Stimulated activated naive CD8-positive, alpha-beta T cell treated with anti-CD3 and anti-CD28 coated beads, Interleukin-15, amount 100 ng/mL, for 72 hours (primary cell): ENCODE results near the gene KRTAP12-2.
"Not testable (repeated sequence)": the region's sequence is repeated elsewhere in the genome, so short reads cannot be mapped to it uniquely, and the experiment has no call there.

Experiments used
- ATAC-seq: fragments of 150-1000 bp; cut with Tn5 transposase; 2 replicates; pipeline ENCODE4 v1.10.0; 2021; ENCODE audit warnings: mild to moderate bottlenecking, moderate library complexity
- DNase-seq, 2 donors: peaks; one replicate each; pipeline ENCODE4 v3.0.0; 2021 to 2022
- H3K27ac Mint-ChIP-seq, 2 donors: one replicate each; pipeline ENCODE4 v1.8.0; 2022; ENCODE audit warnings: mild to moderate bottlenecking in 2 of 2, mixed read lengths in 2 of 2, moderate library complexity in 2 of 2
- H3K27me3 Mint-ChIP-seq: one replicate; pipeline ENCODE4 v1.8.0; 2022; ENCODE audit warnings: mixed read lengths
- H3K4me1 Mint-ChIP-seq: one replicate; pipeline ENCODE4 v1.8.0; 2022; ENCODE audit warnings: mild to moderate bottlenecking, mixed read lengths
- H3K4me3 Mint-ChIP-seq, 2 donors: one replicate each; pipeline ENCODE4 v1.8.0; 2022; ENCODE audit warnings: mild to moderate bottlenecking in 2 of 2, mixed read lengths in 2 of 2, moderate library complexity in 1 of 2
- H3K9me3 Mint-ChIP-seq, 2 donors: one replicate each; pipeline ENCODE4 v1.8.0; 2022; ENCODE audit warnings: mixed read lengths in 2 of 2

Gene KRTAP12-2

DNA sequence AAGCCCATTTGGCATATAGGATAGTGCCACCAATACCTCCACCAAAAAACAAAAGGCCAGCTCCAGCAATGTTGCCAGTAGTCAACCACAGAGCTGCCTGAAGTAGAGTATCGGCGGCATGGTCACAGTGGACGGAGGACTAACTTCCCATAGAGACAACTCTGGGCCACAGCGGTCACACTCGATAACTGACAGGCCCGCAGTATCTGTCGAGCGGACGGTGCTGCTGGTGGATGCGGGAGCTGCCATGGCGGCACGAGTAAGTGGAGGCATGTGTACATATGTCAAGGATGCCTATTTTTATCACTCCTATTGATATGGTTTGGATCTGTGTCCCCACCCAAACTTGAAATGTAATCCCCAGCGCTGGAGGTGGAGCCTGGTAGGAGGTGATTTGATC, 11.2 kb upstream of the KRTAP12-2 start:
- no peak for ATAC-seq

GRCh38 chr21:44671911-44672310, 5.2 kb upstream of the KRTAP12-2 start:
- ATAC-seq (no peak), DNase-seq (no peak)
- Mint-ChIP-seq H3K4me1 (peaks cover 8% of the 10 kb centered on the region), H3K27ac (peak overlapping the region in 1 of 2 donors; percentile 41), H3K4me3 (no peak overlapping the region), H3K9me3 (peaks cover 29 to 55% of the 10 kb centered on the region in 2 donors), H3K27me3 (no peaks in the 10 kb centered on the region)

More for the DNA sequence above, 11.2 kb upstream of the KRTAP12-2 start:
- DNase-seq: no peak
- Mint-ChIP-seq H3K4me3 (no peak overlapping the region), H3K27ac (no peak overlapping the region), H3K4me1 (no peaks in the 10 kb centered on the region), H3K9me3 (peaks cover 16 to 18% of the 10 kb centered on the region in 2 donors), H3K27me3 (no peaks in the 10 kb centered on the region)

DNA sequence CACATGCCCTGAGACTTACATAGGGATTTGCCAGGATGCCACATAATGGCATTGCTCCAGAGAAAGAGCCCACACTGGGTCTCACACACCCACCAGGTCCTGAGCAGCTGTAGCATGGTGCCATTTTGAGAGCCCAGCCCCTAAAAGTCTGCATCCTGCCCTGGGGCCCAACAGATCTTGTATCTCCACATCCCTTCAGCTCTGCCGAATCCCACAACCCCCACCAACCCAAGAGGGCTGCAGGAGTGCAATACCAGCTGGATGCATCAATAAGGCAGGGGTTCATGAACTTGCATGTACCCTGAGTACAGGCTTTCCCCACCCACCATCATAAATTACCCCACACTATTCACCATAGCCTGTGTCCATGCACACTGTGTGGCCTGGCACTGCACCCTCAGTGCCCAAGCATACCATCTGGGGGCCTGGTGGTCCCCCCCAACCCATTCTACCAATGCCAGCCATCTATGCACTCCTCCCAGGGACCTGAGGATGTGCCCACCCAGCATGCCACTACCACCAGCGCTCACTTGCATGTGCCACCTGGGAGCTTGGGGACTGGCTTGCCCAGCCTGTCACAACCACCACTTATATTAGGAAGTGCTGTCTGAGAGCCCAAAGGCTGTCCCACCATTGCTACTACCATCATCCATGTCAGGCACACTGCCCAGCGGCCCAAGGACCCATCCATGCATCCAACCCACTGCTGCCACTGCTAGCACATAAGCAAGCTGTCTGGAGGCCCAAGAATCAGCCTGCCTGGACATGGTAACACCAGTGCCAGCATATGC, 4.1 kb upstream of the KRTAP12-2 start:
- Mint-ChIP-seq H3K27ac (no peak overlapping the region), H3K4me3 (no peak overlapping the region), H3K27me3 (no peaks in the 10 kb centered on the region), H3K9me3 (peaks cover 26 to 55% of the 10 kb centered on the region in 2 donors), H3K4me1 (peaks cover 8% of the 10 kb centered on the region)
- ATAC-seq (no peak), DNase-seq (no peak)

DNA sequence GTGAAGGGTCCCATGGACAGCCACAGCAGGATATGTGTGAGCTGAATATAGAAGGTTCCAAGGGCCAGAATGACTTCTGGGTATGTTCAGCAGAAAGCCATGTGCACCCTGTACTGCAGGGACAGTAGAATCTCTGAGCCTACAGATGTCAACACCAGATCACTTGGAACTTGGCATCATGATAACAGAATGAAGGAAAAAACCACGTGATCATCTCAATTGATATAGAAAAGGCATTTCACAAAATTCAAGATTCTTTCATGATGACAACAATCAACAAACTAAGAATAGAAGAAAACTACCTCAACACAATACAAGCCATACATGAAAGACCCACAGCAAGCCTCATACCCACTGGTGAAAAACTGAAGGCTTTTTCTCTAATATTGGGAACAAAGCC, 885 bp upstream of the KRTAP12-2 start:
- H3K4me1 Mint-ChIP-seq: peaks cover 8% of the 10 kb centered on the region
- H3K4me3 Mint-ChIP-seq: no peak overlapping the region
- H3K27ac Mint-ChIP-seq: no peak overlapping the region
- peaks cover 15 to 37% of the 10 kb centered on the region in 2 donors for H3K9me3 Mint-ChIP-seq
- ATAC-seq: no peak
- no peak for DNase-seq
- H3K27me3 Mint-ChIP-seq: no peaks in the 10 kb centered on the region

DNA sequence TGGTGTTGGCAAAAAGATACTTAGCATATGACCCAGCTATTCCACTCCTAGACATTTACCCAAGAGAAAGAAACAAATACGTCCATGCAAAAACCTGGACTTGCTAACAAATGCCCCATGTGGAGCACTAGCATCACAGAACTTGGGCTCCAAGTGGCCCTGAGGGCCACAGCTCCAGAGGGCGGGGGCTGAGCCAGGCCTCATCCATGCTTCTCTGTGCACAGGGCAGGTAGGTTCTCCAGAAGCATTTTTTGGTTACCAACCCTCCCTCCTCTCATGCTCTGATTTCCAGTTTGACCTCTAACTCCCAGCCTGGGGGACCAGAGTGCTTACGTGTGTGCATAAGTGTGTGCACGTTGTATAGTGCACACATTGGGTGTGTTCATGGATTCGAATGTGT, 2.0 kb downstream of the KRTAP12-2 start:
- H3K4me3 Mint-ChIP-seq: no peak overlapping the region
- H3K27ac Mint-ChIP-seq: no peak overlapping the region
- peaks cover 11 to 29% of the 10 kb centered on the region in 2 donors for H3K9me3 Mint-ChIP-seq
- ATAC-seq: no peak
- no peaks in the 10 kb centered on the region for H3K27me3 Mint-ChIP-seq
- peaks cover 10% of the 10 kb centered on the region for H3K4me1 Mint-ChIP-seq
- no peak for DNase-seq

DNA sequence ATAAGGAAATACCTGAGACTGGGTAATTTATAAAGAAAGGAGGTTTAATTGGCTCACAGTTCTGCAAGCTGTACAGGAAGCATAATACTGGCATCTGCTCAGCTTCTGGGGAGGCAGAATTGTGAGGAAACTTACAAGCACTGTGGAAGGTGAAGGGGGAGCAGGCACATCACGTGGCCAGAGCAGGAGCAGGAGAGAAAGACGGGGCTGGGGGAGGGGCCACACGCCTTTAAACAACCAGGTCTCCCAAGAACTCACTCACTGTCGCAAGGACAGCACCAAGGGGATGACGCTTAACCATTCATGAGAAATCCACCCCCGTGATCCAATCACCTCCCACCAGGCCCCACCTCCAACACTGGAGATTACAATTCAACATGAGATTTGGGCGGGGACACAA, 5.2 kb downstream of the KRTAP12-2 start:
- peaks cover 39% of the 10 kb centered on the region for H3K4me1 Mint-ChIP-seq
- peaks cover 16 to 44% of the 10 kb centered on the region in 2 donors for H3K9me3 Mint-ChIP-seq
- H3K4me3 Mint-ChIP-seq, H3K27me3 Mint-ChIP-seq, ATAC-seq, DNase-seq: not testable (repeated sequence)
- peak overlapping the region in 1 of 2 donors; percentile 55 for H3K27ac Mint-ChIP-seq

DNA sequence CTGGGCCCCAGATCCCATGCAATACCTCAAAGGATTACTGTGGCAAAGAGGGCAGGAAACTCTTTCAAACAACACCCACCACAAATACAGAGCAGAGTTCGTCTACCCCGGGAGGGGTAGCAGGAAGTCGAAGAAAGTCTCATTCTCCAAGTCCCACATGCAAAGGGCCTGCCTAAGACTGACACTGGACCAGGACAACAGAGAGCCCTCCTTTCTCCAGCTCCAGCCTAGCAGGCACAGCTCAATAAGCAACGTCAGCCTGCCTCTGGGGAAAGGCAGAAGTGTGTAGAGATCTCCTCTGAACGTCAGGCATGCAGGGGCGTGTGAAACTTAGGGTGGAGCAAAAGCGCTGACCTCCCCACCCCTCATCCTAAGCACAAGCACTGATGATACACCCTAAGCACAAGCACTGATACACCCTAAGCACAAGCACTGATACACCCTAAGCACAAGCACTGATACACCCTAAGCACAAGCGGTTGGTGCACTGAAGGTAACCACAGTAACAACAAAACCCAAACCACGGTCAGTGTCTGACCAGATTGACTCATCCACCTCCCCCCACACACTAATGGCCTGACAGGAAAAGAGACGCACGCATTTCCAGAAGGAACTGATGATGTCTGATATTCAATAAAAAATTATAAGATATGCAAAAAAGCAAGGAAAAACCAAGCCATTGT, 7.7 kb downstream of the KRTAP12-2 start:
- peak; percentile 54 for ATAC-seq
- H3K27ac Mint-ChIP-seq: peak overlapping the region in 1 of 2 donors; percentile 72
- no peak for DNase-seq

GRCh38 chr21:44658541-44658910, 8.2 kb downstream of the KRTAP12-2 start:
- DNase-seq (no peak), ATAC-seq (no peak)
- peak overlapping the region; percentile 1 to 24 for H3K27ac Mint-ChIP-seq
- peaks cover 69% of the 10 kb centered on the region for H3K4me1 Mint-ChIP-seq
- H3K4me3 Mint-ChIP-seq: peak overlapping the region; percentile 75 to 77
- H3K27me3 Mint-ChIP-seq: no peaks in the 10 kb centered on the region
- H3K9me3 Mint-ChIP-seq: peaks cover 21 to 72% of the 10 kb centered on the region in 2 donors

More for the DNA sequence above, 7.7 kb downstream of the KRTAP12-2 start:
- H3K27me3 Mint-ChIP-seq: no peaks in the 10 kb centered on the region
- H3K9me3 Mint-ChIP-seq: peaks cover 23 to 67% of the 10 kb centered on the region in 2 donors
- H3K4me3 Mint-ChIP-seq: peak overlapping the region; percentile 75 to 77
- H3K4me1 Mint-ChIP-seq: peaks cover 64% of the 10 kb centered on the region

GRCh38 chr21:44657635-44658540, 8.8 kb downstream of the KRTAP12-2 start, which contains the start of gene KRTAP12-3:
TSS of gene KRTAP12-3 (plus strand) at chr21:44657932. CDS start at chr21:44657980, 48 bp downstream.
- Mint-ChIP-seq H3K27ac (peak within 1 kb of the TSS; percentile 84 to 92), H3K4me1 (peaks cover 71% of the 10 kb centered on the region), H3K9me3 (peaks cover 17 to 76% of the 10 kb centered on the region in 2 donors), H3K27me3 (no peaks in the 10 kb centered on the region), H3K4me3 (peak within 1 kb of the TSS; percentile 75 to 77)
- DNase-seq (peak in 1 of 2 donors; percentile 31), ATAC-seq (peak; percentile 84)

DNA sequence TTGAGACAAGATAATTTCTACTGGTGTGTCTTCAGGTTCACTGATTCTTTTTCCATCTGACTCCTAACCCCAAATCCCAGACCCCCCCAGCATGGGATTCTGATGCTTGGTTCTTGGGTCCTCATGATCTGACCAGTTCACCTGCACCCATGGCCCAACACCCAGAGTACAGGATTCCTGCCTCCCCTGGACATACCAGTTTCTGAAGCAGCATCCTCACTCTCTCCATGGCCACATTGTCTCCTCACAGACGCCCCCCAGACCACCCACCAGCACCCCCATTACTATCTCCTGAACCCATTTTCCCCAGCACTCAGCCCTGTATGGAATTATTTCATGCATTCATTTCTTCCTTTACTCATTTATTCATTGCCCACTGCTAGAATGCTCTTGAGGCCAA, 9.9 kb downstream of the KRTAP12-2 start:
- Mint-ChIP-seq H3K9me3 (peaks cover 17 to 69% of the 10 kb centered on the region in 2 donors), H3K4me3 (peak overlapping the region; percentile 75 to 77), H3K27me3 (no peaks in the 10 kb centered on the region), H3K4me1 (peaks cover 71% of the 10 kb centered on the region), H3K27ac (peak overlapping the region in 1 of 2 donors; percentile 84)
- DNase-seq: no peak
- no peak for ATAC-seq

GRCh38 chr21:44654576-44655175, 12.1 kb downstream of the KRTAP12-2 start, which contains the start of gene KRTAP12-4:
TSS of gene KRTAP12-4 (minus strand) at chr21:44654659. CDS start at chr21:44654614, 45 bp downstream.
- ATAC-seq: no peak
- Mint-ChIP-seq H3K27me3 (no peaks in the 10 kb centered on the region), H3K9me3 (peaks cover 17 to 57% of the 10 kb centered on the region in 2 donors), H3K27ac (peak within 1 kb of the TSS; percentile 20 to 94), H3K4me3 (peak within 1 kb of the TSS in 1 of 2 donors; percentile 13), H3K4me1 (peaks cover 79% of the 10 kb centered on the region)
- DNase-seq: no peak

GRCh38 chr21:44653656-44654575, 12.8 kb downstream of the KRTAP12-2 start:
- H3K27ac Mint-ChIP-seq: peak overlapping the region; percentile 20 to 59
- peak overlapping the region in 1 of 2 donors; percentile 13 for H3K4me3 Mint-ChIP-seq
- peaks cover 75% of the 10 kb centered on the region for H3K4me1 Mint-ChIP-seq
- DNase-seq (no peak), ATAC-seq (peak; percentile 7)
- peaks cover 17 to 55% of the 10 kb centered on the region in 2 donors for H3K9me3 Mint-ChIP-seq
- H3K27me3 Mint-ChIP-seq: no peaks in the 10 kb centered on the region

DNA sequence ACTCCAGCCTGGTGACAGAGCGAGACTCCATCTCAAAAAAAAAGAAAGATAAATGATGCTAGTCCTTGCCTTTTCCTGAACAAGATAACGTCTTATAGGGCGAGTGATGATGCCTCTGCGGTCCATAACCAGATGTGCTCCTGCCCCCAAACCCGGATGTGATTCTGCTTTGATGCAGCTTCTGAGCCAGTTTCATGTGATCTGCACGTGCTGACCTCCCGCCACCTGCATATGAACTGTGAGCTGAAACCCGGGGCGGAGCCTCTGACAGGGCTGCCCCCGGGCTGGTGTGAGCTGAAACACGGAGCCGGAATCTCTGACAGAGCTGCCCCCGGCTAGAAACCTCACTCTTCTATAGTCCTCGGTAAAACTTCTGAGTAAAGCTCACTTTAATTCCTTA, 13.6 kb downstream of the KRTAP12-2 start:
- H3K27ac Mint-ChIP-seq: no peak overlapping the region
- H3K9me3 Mint-ChIP-seq: peaks cover 17 to 48% of the 10 kb centered on the region in 2 donors
- ATAC-seq (no peak), DNase-seq (no peak)
- no peaks in the 10 kb centered on the region for H3K27me3 Mint-ChIP-seq
- peaks cover 67% of the 10 kb centered on the region for H3K4me1 Mint-ChIP-seq
- H3K4me3 Mint-ChIP-seq: no peak overlapping the region
